ENCODE data around the gene TSC22D1.

Gene TSC22D1

GRCh38 chr13:44413095-44413494 is 163.0 kb downstream of the TSC22D1 start:
- DNase-seq (ENCODE audit: low read depth), result no peak
- TF ChIP-seq CTCF (conservative IDR thresholded peaks at IDR 0.05; ENCODE audit: low read depth, low read length), result no peak
- H3K4me3 ChIP-seq (ENCODE audit: low read length), result no peak overlapping the region

GRCh38 chr13:44412346-44412935 is 163.7 kb downstream of the TSC22D1 start:
- no peak for DNase-seq (ENCODE audit: low read depth)
- TF ChIP-seq CTCF (conservative IDR thresholded peaks at IDR 0.05; ENCODE audit: low read depth, low read length), result no peak
- H3K4me3 ChIP-seq (ENCODE audit: low read length), result no peak overlapping the region

- H3K4me3 ChIP-seq (ENCODE audit: low read length), result no peak overlapping the region
- no peak for DNase-seq (ENCODE audit: low read depth)
- TF ChIP-seq CTCF (conservative IDR thresholded peaks at IDR 0.05; ENCODE audit: low read depth, low read length), result no peak
Measured at GRCh38 chr13:44411841-44412240, 164.3 kb downstream of the TSC22D1 start.

- TF ChIP-seq CTCF (conservative IDR thresholded peaks at IDR 0.05; ENCODE audit: low read depth, low read length), result peak; percentile 9
- no peak for DNase-seq (ENCODE audit: low read depth)
- H3K4me3 ChIP-seq (ENCODE audit: low read length), result no peak overlapping the region
Measured at GRCh38 chr13:44410328-44410859, 165.7 kb downstream of the TSC22D1 start.

- DNase-seq (ENCODE audit: low read depth), result no peak
- no peak overlapping the region for H3K4me3 ChIP-seq (ENCODE audit: low read length)
- TF ChIP-seq CTCF (conservative IDR thresholded peaks at IDR 0.05; ENCODE audit: low read depth, low read length), result no peak
Measured at GRCh38 chr13:44409595-44409994, 166.5 kb downstream of the TSC22D1 start.

- no peak for TF ChIP-seq CTCF (conservative IDR thresholded peaks at IDR 0.05; ENCODE audit: low read depth, low read length)
- no peak overlapping the region for H3K4me3 ChIP-seq (ENCODE audit: low read length)
- DNase-seq (ENCODE audit: low read depth), result no peak
Measured at GRCh38 chr13:44407891-44408290, 168.2 kb downstream of the TSC22D1 start.

GRCh38 chr13:44407379-44407778 is 168.8 kb downstream of the TSC22D1 start:
- no peak overlapping the region for H3K4me3 ChIP-seq (ENCODE audit: low read length)
- no peak for DNase-seq (ENCODE audit: low read depth)
- peak; percentile 4 for TF ChIP-seq CTCF (conservative IDR thresholded peaks at IDR 0.05; ENCODE audit: low read depth, low read length)

Measured in retinal pigment epithelial cell (primary cell).